ENCODE data around the gene DLGAP1.

DNA sequence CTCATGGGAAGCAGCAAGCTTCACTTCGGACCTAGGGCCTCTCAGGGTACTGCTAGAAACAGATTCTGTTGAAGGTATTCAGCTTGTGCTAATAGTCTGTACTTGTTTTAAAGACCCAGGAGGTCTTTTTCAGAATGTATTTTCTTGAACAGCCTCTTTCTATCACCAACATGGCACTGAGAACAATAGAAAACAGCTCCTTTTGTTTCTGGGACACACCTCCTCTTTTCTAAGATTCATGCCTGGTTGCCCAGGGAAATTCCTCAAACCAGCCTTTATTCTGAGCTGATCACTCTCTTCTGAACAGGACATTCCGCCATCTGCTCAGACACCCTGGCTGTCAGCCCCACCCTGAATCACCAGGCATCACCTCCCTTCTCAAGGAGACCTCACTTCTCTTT is 615.5 kb downstream of the DLGAP1 start:
- TF ChIP-seq, protein P1, sequence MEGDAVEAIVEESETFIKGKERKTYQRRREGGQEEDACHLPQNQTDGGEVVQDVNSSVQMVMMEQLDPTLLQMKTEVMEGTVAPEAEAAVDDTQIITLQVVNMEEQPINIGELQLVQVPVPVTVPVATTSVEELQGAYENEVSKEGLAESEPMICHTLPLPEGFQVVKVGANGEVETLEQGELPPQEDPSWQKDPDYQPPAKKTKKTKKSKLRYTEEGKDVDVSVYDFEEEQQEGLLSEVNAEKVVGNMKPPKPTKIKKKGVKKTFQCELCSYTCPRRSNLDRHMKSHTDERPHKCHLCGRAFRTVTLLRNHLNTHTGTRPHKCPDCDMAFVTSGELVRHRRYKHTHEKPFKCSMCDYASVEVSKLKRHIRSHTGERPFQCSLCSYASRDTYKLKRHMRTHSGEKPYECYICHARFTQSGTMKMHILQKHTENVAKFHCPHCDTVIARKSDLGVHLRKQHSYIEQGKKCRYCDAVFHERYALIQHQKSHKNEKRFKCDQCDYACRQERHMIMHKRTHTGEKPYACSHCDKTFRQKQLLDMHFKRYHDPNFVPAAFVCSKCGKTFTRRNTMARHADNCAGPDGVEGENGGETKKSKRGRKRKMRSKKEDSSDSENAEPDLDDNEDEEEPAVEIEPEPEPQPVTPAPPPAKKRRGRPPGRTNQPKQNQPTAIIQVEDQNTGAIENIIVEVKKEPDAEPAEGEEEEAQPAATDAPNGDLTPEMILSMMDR (IDR thresholded peaks at IDR 0.05) = no peak
- TF ChIP-seq POLR2AphosphoS5 (IDR thresholded peaks at IDR 0.05; ENCODE audit: insufficient read depth in 1 of 2, low read depth in 1 of 2) = no peak
- no peak for TF ChIP-seq POLR2A (IDR thresholded peaks at IDR 0.05)
